CD4-positive, alpha-beta T cell (primary cell): Measurements from ENCODE around the gene TBC1D16. TPM values are rescaled to one million over a fixed set of nuclear protein-coding genes. Genes with fewer than 3 reads are reported as not detected.

ENCODE experiments used
- ATAC-seq: fragments of 200-7000 bp; cut with Tn5 transposase; one replicate; pipeline ENCODE4 v1.10.0; 2022; ENCODE audit warnings: mild to moderate bottlenecking; ENCODE audit not compliant: poor library complexity
- CTCF ChIA-PET: fragments of 350-600 bp; sonication (Branson Sonifier 250); formaldehyde crosslinking; loops from one replicate; lab custom pipeline; 2021; ENCODE audit warnings: antibody characterized with exemption, inconsistent platforms; lab: Charles Lee
- POLR2A ChIA-PET: fragments of 350-600 bp; sonication (Branson Sonifier 250); formaldehyde crosslinking; loops from one replicate; lab custom pipeline; 2021; ENCODE audit warnings: antibody characterized with exemption, inconsistent platforms; lab: Charles Lee
- DNase-seq, 14 experiments: peaks; one replicate each; pipeline ENCODE4 v3.0.0-alpha.2; 2013 to 2020; ENCODE audit warnings: mixed read lengths in 2 of 14
- H3K27ac ChIP-seq, 2 donors: one replicate each; pipeline versions ENCODE4 v1.5.1 to v1.7.0; 2013; ENCODE audit warnings: low read length in 2 of 2, low read depth in 1 of 2, mild to moderate bottlenecking in 1 of 2
- H3K27me3 ChIP-seq, 2 experiments: 1 replicate in 1 of 2; 2 replicates in 1 of 2; pipeline versions ENCODE4 v1.6.1 to v1.7.0; 2013; ENCODE audit warnings: low read length in 2 of 2, control low read depth in 1 of 2, mild to moderate bottlenecking in 1 of 2, moderate library complexity in 1 of 2; ENCODE audit not compliant: insufficient read depth in 2 of 2, control insufficient read depth in 1 of 2
- H3K36me3 ChIP-seq: one replicate; pipeline ENCODE4 v1.6.1; 2013; ENCODE audit warnings: low read length, control low read depth; ENCODE audit not compliant: insufficient read depth
- H3K4me1 ChIP-seq: one replicate; pipeline ENCODE4 v1.6.1; 2013; ENCODE audit warnings: low read length, control low read depth; ENCODE audit not compliant: insufficient read depth
- H3K4me3 ChIP-seq: one replicate; pipeline ENCODE4 v1.5.1; 2013; ENCODE audit warnings: mild to moderate bottlenecking, low read length, moderate library complexity
- H3K9me3 ChIP-seq, 2 experiments: 1 replicate in 1 of 2; 2 replicates in 1 of 2; pipeline versions ENCODE4 v1.6.1 to v1.7.0; 2013; ENCODE audit warnings: low read length in 2 of 2, mild to moderate bottlenecking in 2 of 2, control low read depth in 1 of 2, moderate library complexity in 1 of 2; ENCODE audit not compliant: control insufficient read depth in 1 of 2, insufficient read depth in 1 of 2
- H3K27ac Mint-ChIP-seq: one replicate; pipeline ENCODE4 v1.8.0; 2020; ENCODE audit warnings: mixed read lengths
- H3K27me3 Mint-ChIP-seq: one replicate; pipeline ENCODE4 v1.8.0; 2021; ENCODE audit warnings: mixed read lengths
- H3K36me3 Mint-ChIP-seq: one replicate; pipeline ENCODE4 v1.8.0; 2021; ENCODE audit warnings: low read depth, mixed read lengths
- H3K4me1 Mint-ChIP-seq: one replicate; pipeline ENCODE4 v1.8.0; 2021; ENCODE audit warnings: low read depth, mixed read lengths
- H3K4me3 Mint-ChIP-seq: one replicate; pipeline ENCODE4 v1.8.0; 2020; ENCODE audit warnings: mild to moderate bottlenecking, mixed read lengths
- H3K9me3 Mint-ChIP-seq: one replicate; pipeline ENCODE4 v1.8.0; 2020; ENCODE audit warnings: mixed read lengths
- intact Hi-C, 2 experiments: fragments of 100-400 bp; cut with DNase I in 1 of 2; cut with micrococcal nuclease in 1 of 2; formaldehyde crosslinking; loops; one replicate each; pipeline versions ENCODE4 v1.15.1 to v1.9.0; 2023 to 2025; cut with DNase I, micrococcal nuclease
- total RNA-seq, 174 experiments: library from RNA in 2 of 174; stranded (reverse) in 2 of 174; gene quantifications; one replicate each; pipeline ENCODE4 v1.2.3 and lab custom pipeline; 2021 to 2026
- TF ChIP-seq, protein P1 (sequence below): fragments of 200-600 bp; IDR thresholded peaks from one replicate; pipeline ENCODE4 v1.8.0; 2022; ENCODE audit warnings: antibody characterized with exemption, mild to moderate bottlenecking

Gene TBC1D16
- total RNA-seq, 2 experiments from 2014 or later: 1.9 to 2.5 TPM

DNA sequence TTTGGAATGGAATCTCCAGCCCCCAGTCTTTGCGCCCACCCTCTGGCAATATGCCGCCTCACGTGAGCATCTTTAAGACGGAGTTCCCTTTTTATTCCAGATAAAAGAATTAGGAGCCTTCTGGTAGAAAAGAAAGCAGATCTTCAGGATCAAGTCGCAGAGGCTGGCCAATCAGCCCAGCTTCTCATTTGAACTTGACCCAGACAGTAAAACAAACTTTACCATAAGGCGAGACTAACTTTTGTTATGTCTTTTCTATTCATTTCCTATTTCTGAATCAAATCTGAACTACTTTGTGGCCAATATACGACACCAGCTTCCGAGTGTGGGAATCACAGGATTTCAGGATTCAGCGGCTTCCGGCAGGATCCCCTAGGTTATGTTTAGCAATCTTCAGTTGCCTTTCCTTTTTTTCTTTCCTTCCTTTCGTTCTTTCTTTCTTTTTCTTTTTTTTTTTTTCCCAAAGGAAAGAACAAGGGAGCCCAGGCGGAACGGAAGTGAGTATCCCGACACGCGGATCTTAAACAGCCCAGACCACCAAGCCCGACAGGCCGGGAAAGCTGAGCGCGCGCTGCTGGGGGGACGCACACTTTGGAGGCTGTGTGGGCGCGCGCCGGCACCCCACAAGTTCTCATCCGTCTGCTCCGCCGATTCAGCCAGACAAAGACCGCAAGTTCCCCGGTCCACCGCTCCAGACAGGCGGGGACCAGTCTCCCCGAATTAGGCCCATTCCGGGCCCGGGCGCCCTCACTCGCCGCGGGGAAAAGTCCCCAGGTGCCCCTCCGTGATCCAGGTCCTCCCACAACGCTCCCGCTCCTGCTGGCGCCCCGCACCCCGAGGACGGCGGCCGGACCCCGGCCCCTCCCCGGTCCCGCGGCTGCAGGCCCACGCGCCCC lies 633 bp downstream of the TBC1D16 start:
- no peak overlapping the region for H3K27ac ChIP-seq
- peak; percentile 9 to 84 (median 44) for DNase-seq
- peaks cover 18% of the 10 kb centered on the region for H3K4me1 Mint-ChIP-seq
- ChIA-PET CTCF (interaction anchor here (0.7 to 2.5 kb wide), 2 partner anchors 26 to 605 kb away, joined by 3 to 7 read pairs; no protein-coding TSS in a partner anchor), POLR2A (interaction anchor here (0.6 to 1.8 kb wide), 3 partner anchors 38 to 1066 kb away, joined by 3 to 4 read pairs (median 3); no protein-coding TSS in a partner anchor)
- H3K4me3 Mint-ChIP-seq: peak overlapping the region; percentile 92
- peaks cover 0 to 13% of the 10 kb centered on the region in 2 experiments for H3K27me3 ChIP-seq
- H3K4me3 ChIP-seq: peak overlapping the region; percentile 54
- H3K9me3 ChIP-seq: no peaks in the 10 kb centered on the region
- no peaks in the 10 kb centered on the region for H3K36me3 Mint-ChIP-seq
- no peaks in the 10 kb centered on the region for H3K36me3 ChIP-seq
- intact Hi-C loops: loop anchor here (2.0 to 5.0 kb wide), 3 partner anchors 26 to 67 kb away; partner anchors contain the start of gene GAA (in 1 of the 2)
- no peaks in the 10 kb centered on the region for H3K9me3 Mint-ChIP-seq
- ATAC-seq: peak; percentile 28
- TF ChIP-seq, protein P1, sequence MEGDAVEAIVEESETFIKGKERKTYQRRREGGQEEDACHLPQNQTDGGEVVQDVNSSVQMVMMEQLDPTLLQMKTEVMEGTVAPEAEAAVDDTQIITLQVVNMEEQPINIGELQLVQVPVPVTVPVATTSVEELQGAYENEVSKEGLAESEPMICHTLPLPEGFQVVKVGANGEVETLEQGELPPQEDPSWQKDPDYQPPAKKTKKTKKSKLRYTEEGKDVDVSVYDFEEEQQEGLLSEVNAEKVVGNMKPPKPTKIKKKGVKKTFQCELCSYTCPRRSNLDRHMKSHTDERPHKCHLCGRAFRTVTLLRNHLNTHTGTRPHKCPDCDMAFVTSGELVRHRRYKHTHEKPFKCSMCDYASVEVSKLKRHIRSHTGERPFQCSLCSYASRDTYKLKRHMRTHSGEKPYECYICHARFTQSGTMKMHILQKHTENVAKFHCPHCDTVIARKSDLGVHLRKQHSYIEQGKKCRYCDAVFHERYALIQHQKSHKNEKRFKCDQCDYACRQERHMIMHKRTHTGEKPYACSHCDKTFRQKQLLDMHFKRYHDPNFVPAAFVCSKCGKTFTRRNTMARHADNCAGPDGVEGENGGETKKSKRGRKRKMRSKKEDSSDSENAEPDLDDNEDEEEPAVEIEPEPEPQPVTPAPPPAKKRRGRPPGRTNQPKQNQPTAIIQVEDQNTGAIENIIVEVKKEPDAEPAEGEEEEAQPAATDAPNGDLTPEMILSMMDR: no peak
- H3K27me3 Mint-ChIP-seq: peaks cover 4% of the 10 kb centered on the region
- H3K4me1 ChIP-seq: peaks cover 23% of the 10 kb centered on the region
- H3K27ac Mint-ChIP-seq: peak overlapping the region; percentile 56

DNA sequence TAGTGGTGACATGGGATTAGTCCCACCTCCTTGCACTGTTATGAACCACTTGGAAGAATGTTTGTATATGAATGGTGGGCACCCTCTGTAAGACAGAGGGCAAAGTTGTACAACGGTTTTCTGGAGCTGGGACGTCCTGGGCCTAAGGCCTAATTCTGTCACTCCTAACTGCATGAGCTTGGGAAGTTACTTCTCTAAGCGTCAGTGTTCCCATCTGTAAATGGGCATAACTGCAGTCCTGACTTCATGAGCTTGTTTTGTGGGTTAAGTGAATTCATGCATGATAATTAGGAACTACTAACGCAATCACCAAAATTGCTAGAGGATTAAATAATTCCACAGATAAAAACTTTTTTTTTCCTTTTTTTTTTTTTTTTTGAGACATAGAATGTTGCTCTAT lies 1.8 kb downstream of the TBC1D16 start:
- DNase-seq (no peak), ATAC-seq (no peak)
- H3K9me3 ChIP-seq: no peaks in the 10 kb centered on the region
- Mint-ChIP-seq H3K9me3 (no peaks in the 10 kb centered on the region), H3K4me1 (peaks cover 18% of the 10 kb centered on the region), H3K4me3 (peak overlapping the region; percentile 92), H3K27ac (no peak overlapping the region), H3K27me3 (peaks cover 4% of the 10 kb centered on the region), H3K36me3 (no peaks in the 10 kb centered on the region)
- H3K27me3 ChIP-seq: peaks cover 0 to 13% of the 10 kb centered on the region in 2 experiments
- H3K27ac ChIP-seq: no peak overlapping the region
- no peak overlapping the region for H3K4me3 ChIP-seq
- no peaks in the 10 kb centered on the region for H3K36me3 ChIP-seq
- intact Hi-C loops: loop anchor here in 1 of 2 experiments (2.0 kb wide), 1 partner anchor 25 kb away; no protein-coding TSS in a partner anchor
- peaks cover 23% of the 10 kb centered on the region for H3K4me1 ChIP-seq
- POLR2A ChIA-PET: interaction anchor here (1.8 kb wide), 1 partner anchor 37 kb away, joined by 4 read pairs; no protein-coding TSS in a partner anchor
- CTCF ChIA-PET: interaction anchor here (2.5 kb wide), 1 partner anchor 25 kb away, joined by 7 read pairs; no protein-coding TSS in a partner anchor
- TF ChIP-seq, protein P1: no peak

DNA sequence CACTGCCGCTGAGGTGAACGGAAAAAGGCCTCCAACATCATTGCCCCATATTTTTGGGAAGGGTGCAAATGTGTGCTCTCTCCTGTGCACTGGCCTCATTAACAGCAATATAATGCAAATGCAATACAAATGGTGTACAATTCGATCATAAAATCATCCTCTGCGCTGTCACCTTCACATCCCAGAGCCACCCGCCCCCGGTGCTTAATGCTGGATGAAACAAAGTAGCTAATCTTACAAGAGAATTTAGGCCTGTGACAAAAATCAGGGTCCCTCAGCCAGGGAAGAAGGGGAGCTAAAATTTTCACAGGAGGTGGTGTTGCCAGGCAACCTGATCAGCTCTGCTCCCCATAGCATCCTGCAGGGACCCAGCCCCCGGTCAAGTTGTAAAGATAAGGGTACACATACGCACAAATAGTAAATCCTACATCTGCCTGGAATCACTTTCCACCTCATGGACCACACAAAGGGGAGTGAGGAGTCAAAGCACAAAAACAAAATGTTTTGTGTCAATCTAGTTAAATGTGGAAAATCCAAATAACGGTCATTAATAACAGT lies 3.0 kb downstream of the TBC1D16 start:
- H3K4me1 ChIP-seq: peaks cover 23% of the 10 kb centered on the region
- ChIA-PET POLR2A (no interaction called here), CTCF (no interaction called here)
- no peak overlapping the region for H3K4me3 ChIP-seq
- H3K9me3 Mint-ChIP-seq: no peaks in the 10 kb centered on the region
- H3K4me1 Mint-ChIP-seq: peaks cover 18% of the 10 kb centered on the region
- H3K27ac ChIP-seq: no peak overlapping the region
- H3K9me3 ChIP-seq: no peaks in the 10 kb centered on the region
- DNase-seq: no peak
- intact Hi-C loops: no loop called here
- H3K27me3 Mint-ChIP-seq: peaks cover 4% of the 10 kb centered on the region
- H3K27me3 ChIP-seq: peaks cover 0 to 13% of the 10 kb centered on the region in 2 experiments
- no peak overlapping the region for H3K27ac Mint-ChIP-seq
- no peak for ATAC-seq
- TF ChIP-seq, protein P1: no peak
- no peak overlapping the region for H3K4me3 Mint-ChIP-seq
- H3K36me3 Mint-ChIP-seq: no peaks in the 10 kb centered on the region
- no peaks in the 10 kb centered on the region for H3K36me3 ChIP-seq
